ENCODE results near the gene SENP2.
"Not testable (repeated sequence)": the region's sequence is repeated elsewhere in the genome, so short reads cannot be mapped to it uniquely, and the experiment has no call there.

SENP2 gene

DNA sequence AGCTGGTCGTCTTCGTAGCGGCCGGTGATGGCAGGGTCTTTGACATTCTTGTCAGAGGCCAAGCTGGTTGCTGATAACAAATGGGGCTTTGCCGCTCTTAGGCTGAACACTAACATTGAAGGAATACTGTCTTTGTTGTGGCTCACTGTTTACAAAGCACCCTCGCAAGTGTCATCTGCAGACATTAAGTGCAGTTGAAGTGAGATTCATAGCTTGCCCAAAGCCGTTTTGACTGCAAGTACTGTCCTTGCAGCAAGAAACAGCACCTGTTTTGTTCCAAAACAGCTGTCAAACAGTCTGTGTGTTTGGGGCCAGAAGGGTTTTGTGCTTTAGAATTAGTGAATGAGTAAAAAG lies 568 bp downstream of the SENP2 start:
- DNase-seq (ENCODE audit: low read depth in 2 of 2): no peak

DNA sequence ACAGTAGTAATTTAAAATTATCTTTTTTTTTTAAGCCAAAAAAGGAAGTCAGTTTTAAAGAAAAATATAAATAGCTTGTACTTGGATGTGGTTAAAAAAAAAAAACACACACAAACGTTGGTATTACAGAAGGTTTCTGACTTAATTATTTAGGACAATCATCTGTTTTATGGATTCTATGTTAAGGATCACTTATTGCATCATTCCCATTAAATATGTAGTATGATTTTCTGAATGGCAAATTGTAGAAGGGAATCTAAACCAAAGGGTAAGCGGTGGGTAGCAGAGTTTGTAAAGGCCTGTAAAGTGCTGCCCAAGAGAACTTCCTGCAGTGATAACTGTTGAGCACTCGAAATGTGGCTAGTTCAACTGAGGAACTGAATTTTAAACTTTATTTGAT lies 8.0 kb downstream of the SENP2 start:
- DNase-seq (ENCODE audit: low read depth in 2 of 2): no peak

DNA sequence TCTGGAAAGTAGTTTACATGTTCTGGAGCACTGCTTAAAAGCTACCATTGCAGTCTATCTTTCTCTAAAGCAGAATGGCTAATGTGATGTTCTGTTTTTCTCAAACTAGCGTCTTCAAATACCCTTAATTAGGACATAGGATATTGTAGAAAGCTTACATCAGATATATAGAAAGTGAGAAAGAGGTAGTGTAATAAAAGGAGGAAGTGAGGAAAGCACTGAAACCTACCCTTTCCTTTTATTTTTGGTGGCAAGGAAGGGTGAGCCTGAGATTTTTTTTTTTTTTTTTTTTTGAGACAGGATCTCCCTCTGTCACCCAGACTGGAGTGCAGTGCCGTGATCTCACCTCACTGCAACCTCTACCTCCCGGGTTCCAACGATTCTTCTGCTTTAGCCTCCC lies 9.4 kb downstream of the SENP2 start:
- no peak for DNase-seq (ENCODE audit: low read depth in 2 of 2)

DNA sequence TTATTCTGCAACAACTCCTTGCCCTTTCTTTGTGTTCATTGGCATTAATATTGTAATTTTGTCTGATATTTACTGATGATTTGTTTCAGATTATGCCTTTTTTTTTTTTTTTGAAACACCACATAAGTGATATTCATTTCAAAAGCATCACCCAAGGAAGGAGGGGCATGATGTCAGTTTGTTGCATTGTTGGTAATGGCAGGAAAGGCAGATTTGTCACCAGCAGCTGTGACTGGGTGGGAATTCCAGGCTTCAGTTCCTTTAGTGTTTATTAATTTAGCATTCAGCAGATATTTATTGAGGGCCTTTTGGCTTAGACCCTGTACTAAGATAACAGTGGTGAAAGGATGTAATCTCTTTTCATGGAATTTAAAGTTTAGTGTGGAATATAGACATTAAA lies 19.5 kb downstream of the SENP2 start:
- no peak for DNase-seq (ENCODE audit: low read depth in 2 of 2)

DNA sequence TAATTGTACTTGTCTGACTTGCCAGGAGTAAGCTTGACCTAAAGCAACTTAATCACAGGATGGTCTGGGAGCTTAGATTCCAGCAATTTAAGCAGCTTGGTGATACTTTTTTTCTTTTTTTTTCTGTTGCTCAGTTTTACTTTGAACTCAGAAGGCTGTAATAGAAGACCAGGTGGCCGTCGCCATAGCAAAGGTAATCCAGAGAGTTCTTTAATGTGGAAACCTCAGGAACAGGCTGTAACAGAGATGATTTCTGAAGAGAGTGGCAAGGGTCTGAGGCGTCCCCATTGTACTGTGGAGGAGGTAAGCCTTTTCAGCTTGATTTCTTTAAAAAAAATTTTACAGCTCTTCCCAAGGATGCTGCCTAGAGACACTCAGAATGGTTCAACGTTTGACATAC lies 20.1 kb downstream of the SENP2 start:
- no peak for DNase-seq (ENCODE audit: low read depth in 2 of 2)

DNA sequence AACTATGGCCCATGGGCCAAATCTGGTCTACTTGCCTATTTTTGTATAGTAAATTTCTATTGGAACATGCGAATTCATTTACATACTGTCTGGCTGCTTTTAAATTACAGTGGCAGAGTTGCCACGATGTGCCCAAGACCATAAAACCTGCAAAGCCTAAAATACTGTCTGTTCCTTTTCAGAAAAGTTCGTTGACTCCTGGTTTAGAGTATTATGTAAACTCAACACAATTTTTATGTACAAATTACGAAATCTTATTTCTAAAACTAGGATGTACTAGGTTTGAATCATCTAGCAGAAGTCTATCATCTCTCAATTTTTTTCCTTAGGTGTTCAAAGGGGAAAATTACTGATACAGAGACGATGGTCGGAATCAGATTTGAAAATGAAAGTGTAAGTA lies 26.9 kb downstream of the SENP2 start:
- DNase-seq (ENCODE audit: low read depth in 2 of 2): no peak

DNA sequence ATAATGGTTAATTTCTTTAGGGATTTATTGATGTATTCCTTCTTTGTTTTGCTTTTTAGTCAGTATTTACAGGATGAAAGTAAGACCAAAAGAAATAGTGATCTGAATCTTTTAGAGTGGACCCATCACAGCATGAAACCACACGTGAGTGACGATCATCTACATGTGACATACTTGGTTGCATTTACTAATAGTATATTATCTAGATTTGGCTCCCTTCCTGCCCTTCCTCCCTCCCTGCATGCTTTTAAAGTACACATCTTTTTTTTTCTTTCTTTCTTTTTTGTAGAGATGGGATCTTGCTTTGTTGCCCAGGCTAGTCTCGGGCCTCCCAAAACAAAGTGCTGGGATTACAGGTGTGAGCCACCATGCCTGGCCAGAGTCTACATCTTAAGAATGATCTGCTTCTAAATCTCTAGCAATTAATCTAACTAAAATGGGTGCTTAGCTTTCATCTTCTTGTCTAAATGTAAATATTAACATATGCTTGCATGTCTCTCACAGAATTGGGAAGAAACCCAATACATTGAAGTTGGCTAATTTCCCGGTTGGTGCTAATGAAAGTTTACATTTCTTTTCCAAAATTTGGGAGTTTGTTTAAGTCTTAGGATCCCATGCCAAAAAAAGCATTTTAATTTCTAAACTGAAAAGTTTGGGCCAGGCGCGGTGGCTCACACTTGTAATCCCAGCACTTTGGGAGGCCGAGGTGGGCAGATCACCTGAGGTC lies 38.0 kb downstream of the SENP2 start:
- no peak for DNase-seq (ENCODE audit: low read depth in 2 of 2)

DNA sequence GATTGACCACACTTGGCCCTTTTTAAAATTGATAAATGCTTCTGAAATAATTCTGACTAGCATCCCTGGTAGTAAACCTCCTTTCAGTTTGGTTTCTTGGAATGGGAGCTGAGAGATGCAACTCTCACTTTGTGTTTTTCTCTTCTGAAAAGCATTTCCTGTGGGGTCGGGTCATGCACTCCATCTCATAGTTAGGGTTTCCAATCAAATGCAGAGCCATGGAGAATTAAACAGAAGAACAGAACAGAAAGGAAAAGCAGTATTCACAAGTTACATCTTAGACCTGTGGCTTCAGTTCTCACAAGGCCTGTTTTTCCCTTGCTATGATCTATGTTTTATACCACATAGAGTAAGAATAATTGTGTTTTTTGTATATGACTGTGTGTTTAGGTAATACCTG lies 39.7 kb downstream of the SENP2 start:
- no peak for DNase-seq (ENCODE audit: low read depth in 2 of 2)

DNA sequence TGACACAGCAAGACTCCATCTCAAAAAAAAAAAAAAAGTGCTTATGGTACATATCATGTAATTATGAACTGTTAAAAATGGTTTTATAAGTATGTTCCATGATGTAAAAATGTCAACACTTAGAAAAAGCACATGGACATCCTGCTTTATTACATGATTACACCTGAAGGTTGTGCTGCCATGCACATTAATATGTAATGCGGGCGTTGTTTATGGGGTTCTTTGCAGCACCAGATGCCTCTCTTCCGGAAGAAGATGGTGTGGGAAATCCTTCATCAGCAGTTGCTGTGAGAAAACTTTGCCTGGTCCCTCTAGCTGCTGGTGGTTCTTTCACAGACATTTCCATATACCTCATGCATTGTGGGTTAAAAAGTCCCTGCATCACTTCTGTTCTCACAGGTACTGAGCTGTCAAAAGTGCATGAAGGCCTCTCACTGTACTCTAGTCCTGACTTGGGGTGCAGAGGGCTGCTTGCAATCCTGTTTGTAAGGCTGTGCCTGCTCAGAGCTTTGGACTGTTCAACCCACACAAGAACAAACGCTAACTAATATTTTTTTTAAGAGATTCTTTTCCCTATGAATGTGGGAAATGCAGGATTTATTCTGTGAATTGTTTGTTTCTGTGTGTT lies 43.6 kb downstream of the SENP2 start:
- DNase-seq (ENCODE audit: low read depth in 2 of 2): no peak

DNA sequence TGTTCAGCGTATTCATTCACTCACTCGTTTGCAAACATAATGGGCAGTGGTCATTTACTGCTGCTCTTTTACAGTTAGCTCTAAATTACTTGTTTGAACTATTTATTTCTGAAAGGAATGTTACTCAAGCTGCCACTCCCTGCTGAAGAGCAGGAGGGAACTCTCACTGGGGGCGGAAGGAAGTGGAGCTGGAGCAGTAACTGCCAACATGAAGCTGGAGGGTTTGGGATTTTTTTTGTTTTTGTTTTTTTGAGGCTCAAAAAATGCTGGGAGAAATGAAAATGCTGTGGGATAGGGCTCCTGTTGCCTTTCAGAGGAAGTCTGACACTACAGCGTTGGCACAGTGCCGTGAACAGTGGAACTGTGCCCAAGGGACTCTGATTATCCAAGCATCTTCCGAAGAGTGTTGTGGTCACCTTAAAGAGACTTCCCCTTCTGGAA lies 44.1 kb downstream of the SENP2 start:
- no peak for DNase-seq (ENCODE audit: low read depth in 2 of 2)

DNA sequence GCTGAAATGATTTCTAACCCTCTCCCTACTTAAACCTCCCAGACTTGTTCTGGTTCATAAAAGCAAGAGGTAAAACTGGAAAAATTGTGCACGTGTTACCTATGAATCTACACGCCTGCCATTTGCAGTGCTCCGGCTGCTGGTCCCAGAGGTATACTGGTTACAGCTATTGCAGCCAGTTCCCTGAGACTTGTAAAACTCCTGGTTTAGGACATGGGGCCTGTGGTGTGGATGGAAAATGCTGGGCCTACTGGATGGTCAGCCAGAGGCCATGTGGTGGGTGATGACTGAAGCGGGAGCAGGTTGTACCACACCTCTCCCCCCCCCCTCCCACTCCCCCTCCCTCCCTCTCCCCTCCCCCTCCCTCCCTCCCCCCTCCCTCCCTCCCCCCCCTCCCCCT lies 45.0 kb downstream of the SENP2 start:
- no peak for DNase-seq (ENCODE audit: low read depth in 2 of 2)

DNA sequence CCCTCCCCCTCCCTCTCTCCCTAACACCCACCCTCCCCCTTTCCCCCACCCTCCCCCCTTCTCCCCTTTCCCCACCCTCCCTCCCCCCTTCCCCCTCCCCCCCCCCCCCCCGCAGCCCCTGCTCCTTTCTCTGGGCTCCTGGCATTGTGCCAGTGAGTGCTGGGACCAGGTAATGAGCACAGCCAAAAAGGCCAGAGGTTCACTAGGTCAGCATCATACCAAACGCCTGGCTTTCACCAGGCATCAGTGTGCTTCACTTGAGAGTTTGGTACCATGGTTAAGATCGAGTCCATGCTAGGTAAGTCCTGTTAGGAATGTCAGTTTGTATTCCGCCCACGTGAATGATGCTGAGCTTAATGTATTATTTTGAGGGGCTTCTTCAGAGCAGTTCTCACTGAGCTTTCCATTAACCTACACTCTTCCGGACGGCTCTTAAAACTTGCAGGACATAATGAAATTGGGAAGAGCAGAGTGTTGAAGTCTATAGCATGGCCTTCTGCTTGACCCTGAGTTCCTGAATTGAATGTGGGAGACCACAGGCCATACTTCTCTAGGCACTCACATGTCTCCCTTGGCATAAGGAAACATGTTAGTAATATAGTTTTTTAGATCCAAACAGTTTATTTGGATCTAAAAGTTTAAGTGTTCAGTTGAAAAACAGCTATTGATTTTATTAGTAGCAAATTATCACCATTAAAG lies 45.6 kb downstream of the SENP2 start:
- DNase-seq (ENCODE audit: low read depth in 2 of 2): no peak

DNA sequence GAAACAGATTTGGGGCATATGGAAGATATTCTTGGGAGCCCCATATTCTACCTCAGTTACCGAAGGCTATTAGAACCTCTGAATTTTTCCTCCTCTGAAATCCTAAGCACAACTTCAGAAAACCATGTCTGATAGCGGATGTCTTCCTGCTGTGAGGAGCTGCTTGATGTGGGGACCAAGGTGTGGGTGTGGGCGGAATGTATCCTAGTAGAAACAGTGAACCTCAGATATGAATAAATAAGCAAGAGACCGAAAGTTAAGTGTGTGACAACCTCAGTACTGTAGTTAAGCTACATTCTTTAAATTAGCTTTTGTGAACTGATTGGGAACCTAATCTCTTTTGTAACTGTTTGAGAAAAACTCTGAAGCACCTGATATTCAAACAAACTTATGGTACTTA lies 46.9 kb downstream of the SENP2 start:
- no peak for DNase-seq (ENCODE audit: low read depth in 2 of 2)

DNA sequence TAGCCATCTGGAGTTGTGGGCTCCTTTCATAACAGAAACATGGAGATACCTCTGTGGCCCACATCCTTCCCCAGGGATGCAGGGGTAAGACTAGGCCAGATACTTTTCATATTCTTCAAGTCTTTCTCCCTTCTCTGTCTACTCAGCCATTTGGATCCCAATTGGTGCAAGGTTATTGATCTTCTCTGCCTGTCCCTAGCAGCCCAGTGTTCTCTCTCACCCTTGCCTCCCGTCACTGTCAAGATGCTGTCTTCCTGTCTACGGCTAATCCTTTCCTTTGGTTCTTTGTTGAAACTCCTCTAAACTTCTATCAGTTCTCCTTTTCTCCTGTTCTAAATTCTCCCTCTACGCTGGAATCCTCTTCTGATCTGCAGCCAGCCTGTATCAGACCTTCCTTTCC lies 51.3 kb downstream of the SENP2 start:
- DNase-seq (ENCODE audit: low read depth in 2 of 2): no peak

DNA sequence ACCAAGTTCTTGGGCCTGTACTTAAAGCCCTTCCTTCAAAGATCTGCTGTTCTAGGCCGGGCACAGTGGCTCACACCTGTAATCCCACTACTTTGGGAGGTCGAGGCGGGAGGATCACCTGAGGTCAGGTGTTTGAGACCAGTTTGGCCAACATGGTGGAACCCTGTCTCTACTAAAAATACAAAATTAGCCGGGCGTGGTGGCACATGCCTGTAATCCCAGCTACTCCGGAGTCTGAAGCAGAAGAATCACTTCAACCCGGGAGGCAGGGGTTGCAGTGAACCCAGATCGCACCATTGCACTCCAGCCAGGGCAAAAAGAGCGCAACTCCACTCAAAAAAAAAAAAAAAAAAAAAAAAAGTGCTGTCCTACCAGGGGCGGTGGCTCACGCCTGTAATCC lies 52.6 kb downstream of the SENP2 start:
- DNase-seq (ENCODE audit: low read depth in 2 of 2): not testable (repeated sequence)

DNA sequence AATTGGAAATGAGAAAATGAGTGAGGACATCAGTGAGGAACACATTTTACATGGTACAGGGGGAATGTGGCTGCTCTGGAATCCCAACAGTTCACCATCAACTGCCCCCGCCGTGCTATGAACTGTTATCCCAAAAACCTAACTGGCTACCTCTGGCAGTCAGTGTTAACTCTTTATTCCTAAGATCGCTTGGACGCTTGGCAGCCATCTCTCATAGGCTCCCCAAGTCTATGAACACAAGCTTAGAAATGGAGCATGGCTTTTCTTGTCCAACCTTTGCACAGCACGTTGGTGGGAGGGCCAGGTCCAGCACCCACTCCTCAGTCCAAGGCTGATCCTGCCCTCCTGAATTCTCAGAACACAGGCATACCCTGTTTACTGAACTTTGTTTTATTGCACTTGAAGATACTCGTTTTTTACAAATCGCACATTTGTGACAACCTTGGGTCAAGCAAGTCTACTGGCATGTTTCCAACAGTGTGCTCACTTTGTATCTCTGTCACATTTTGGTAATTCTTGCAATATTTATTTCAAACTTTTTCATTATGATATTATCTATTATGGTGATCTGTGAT lies 53.6 kb downstream of the SENP2 start:
- DNase-seq (ENCODE audit: low read depth in 2 of 2): no peak

DNA sequence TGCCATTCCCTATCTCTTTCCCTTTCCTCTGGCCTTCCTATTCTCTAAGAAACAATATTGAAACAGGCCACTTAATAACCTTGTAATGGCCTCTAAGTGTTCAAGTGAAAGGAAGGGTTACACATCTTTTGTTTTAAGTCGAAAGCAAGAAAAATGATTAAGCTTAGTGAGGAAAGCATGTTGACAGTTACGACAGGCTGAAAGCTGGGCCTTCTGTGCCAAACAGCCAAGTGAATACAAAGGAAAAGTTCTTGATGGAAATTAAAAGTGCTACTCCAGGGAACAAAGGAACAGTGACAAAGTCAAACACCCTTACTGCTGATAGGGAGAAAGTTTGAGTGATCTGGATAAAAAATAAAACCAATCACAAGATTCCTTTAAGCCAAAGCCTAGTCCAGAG lies 54.2 kb downstream of the SENP2 start:
- DNase-seq (ENCODE audit: low read depth in 2 of 2): no peak

DNA sequence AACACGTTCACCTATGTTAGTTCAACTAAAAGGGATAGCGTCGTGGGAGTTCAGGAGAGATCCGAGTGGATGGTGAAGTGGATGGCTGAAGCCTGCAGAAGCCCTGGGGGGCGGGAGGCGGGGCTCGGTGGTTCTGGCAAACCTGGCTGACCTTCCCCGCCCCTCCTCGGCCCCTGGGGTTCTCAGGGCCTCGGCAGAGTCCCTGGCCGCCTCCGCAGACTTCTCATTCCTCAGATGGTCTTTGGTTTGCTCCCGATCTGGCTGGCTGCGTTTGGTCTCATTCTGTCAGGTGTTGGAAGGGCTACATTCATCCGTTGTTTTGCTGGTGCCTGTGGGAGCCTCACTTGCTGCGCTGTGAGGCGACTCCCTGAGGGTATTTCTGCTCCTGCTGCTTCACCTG lies 59.1 kb downstream of the SENP2 start:
- not testable (repeated sequence) for DNase-seq (ENCODE audit: low read depth in 2 of 2)

DNA sequence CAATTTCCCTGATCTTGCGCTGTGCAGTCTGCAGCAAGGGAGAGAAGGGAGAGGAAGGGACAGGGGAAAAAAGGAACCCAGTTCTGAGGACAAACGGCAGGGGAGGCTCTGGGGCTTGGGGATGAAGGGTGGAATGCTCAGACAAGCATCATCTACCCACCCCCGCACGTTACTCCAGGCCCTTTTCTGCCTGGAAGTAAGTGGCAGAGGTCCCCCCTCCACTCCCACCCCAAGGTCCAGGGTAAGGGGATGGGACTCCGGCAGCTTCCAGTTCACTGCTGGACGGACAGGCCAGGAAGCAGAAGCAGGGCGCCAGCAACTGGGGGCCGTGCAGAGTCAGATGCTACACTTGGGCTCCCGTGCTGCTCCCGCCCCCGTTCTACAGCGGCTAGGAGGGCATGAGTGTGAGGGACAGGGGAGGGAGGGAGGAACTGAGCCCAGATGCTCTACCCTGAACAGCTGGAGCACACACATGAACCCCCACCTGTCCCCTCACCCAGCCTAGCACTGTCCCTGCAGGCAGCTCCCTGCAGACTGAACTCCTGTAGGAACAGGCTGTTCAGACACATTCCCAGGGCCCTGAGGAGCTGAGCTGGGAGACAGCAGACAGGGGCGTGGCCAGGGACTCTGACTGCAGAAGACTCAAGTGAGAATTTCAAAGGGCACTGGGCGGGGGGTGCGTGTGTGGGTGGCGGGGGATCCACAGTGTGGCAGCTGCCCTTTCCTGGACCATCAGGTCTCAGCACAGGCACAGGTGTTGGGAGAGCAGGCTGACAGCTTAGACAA lies 59.7 kb downstream of the SENP2 start:
- DNase-seq (ENCODE audit: low read depth in 2 of 2): no peak

DNA sequence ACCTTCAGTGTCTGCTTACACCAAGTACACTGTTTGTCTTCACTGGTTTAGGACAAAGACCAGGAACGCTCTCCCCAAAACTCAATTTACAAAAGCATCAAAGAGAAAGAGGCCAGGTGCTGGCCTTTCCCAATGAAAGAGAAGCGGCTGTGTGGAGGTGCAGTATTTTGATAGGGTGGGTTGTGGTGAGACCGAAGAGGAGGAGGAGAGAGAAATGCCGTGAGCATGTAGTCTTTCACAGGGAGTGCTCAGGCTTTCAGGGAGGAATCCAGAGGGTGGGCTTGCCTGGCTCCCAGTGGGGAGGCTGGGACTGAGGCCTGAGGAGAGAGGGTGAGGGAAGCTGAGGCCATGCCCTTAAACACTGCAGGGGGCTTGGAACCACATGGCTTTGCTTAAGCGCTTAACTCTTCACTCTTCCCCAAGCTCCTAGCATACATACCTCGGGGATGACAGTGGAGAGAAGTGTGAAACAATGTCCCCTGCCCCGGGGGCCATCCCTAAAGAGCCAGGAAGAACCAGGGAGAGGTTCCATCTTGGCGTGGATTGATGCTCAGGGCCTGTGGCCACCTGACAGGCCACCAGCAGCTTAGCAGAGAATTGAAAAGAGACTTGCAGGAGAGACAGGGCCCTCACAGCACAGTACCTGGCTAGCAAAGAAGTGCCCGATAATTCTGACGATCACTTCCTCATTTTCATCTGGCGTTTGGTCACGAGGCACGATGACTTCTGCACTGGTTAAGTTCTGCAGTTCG lies 60.5 kb downstream of the SENP2 start:
- DNase-seq (ENCODE audit: low read depth in 2 of 2): no peak

DNA sequence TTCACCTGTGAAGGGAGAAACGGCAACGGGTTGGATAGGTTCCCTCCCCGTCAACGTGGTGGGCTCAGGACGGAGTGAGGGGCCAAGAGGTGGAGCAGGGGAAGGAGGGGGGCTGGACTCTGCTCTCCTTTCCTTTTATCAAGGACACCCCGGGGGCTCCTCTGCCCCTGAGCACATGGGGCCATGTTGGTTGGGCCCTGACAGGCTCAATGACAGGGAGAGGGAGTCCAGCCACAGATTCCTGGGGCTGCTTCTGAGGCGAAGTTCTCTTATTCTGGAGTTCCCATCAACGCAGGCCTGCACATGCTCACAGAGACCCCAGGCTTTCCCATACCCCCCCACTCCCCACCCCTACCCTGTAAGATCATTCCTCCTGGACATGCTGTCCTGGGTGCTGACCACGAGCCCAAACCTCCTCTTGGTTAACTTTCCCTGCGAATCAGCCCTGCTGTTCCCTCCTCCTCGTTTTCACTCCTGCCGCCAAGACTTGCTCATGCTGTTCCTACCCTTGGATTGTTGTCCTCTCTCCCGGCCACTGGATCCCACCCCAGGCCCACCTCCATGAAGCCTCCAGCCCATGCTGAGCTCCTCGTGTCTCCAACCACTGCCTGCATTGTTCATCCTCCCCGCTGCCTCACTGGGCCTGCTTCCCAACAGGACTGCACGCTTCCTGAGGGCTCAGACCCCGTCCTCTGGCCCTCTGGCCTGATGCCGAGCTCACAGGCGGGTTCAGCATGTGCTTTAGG lies 61.2 kb downstream of the SENP2 start:
- no peak for DNase-seq (ENCODE audit: low read depth in 2 of 2)
